GM21423 (cell line): ENCODE data around the gene FAR1.
"Not testable (repeated sequence)": the region's sequence is repeated elsewhere in the genome, so short reads cannot be mapped to it uniquely, and the experiment has no call there.

Experiments used
- ATAC-seq: cut with Tn5 transposase; IDR thresholded peaks from one replicate; pipeline ENCODE4 v1.9.1; 2021; ENCODE audit warnings: mild to moderate bottlenecking, moderate library complexity; ENCODE audit not compliant: unreplicated experiment

Gene FAR1

DNA sequence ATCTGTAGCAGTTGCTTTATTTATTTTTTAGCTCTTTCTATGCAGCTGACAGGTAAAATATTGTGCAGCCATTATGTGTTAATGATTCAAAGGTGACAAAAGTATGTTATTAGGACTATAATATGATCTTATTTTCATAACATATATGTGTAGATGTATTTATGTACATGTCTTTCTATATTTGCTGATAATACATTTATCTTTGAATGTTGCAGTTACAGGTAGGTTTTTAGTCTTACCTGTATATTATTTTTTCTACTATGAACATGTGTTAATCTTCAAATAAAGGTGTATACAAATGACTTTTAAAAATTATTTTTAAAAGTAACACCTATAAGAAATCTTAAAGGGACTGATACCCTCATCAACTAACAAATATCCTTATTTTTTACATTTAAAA, 33.6 kb downstream of the FAR1 start:
- ATAC-seq = no peak

DNA sequence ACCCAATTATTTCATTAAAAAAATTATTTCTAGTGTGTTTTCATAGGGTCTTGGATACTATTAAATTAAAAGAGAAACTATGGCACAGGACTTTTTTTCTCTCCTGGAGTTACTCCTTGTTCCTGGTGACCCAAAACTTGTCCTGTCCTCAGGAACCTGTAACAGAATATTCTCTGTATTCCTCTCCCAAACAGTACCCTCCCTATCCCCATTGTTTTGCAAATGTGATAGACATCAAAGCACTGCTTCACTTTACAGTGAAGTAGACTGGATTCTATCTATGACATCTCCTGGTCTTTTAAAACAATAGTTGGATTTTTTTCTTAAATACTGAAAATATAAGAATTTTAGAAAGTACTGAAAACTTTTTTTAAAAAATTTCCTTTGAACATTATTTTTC, 37.2 kb downstream of the FAR1 start:
- ATAC-seq = no peak

DNA sequence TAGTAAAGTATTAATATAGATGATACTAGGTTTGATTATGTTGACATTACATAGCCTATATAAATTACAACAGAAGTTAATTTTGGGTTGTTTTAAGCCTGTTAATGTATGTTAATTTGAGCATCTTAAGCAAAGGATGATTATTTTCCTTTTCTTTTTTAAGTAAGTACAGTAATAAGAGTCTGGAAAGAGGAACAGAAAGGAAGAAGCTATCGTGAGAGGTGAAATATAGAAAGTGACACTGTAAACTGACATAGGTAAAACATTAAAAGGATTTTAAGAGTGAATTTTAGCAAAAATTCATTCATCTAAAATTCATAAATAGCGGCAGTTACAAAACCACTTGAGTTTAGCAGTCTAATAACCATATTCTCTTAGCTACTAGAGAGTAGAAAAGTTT, 45.5 kb downstream of the FAR1 start:
- ATAC-seq = peak; percentile 48

GRCh38 chr11:13717331-13717730, 48.9 kb downstream of the FAR1 start:
- no peak for ATAC-seq

DNA sequence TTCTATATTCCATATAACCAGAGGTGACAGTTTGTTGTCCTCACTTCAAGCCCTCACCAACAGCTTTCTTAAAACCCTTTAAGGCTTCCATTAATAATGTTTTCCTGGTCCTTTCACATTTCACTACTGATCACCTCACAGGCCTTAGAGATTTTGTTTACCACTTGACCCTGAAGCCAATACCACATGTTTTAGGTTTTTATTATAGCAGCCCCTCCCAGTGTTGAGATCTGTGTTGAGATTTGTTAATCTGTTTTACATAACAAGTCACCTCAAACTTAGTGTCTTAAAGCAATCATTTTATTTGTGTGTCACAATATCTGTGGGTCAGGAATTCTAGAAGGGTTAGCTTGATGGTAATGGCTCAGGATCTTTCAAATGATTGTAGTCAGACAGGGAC, 49.9 kb downstream of the FAR1 start:
- no peak for ATAC-seq

DNA sequence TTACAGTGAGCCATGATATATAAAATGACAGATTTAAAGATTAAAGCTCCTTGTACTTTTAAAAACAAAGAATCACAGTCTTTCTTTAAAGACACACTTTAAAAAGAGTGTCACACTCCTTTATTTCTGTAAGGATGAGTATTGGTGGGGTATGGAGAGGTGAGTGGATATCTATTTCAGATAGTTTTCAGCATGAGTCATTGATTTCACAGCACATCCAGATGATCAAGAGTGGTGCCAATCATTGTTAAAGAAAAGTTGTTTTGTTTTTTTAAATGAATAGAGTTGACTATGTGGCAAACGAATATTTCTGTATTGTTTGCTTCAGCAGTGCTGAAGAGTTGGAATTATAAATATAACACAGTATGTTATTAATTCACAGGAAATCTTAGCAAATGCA, 52.5 kb downstream of the FAR1 start:
- no peak for ATAC-seq

- ATAC-seq = no peak
These were observed 53.3 kb downstream of the FAR1 start for GRCh38 chr11:13721760-13722159.

GRCh38 chr11:13726456-13726855, 58.0 kb downstream of the FAR1 start:
- ATAC-seq = no peak

DNA sequence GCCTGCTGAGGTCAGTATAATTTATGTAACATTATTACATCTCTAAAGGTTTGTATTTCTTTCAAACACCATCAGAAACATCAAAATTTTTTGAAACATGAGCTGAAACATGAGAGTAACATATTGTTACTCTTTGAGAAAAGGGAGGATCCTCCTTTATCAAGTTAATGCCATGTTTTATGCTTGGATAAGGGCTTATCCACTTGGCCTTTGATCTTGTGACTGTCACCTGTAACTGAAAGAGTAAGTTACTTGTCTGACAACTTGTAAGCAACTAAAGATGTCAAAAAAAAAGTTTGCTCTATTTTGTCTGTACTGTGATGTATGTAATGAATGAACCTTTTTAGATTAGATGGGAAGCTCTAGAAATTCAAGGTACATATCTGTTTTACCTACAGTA, 59.6 kb downstream of the FAR1 start:
- no peak for ATAC-seq

DNA sequence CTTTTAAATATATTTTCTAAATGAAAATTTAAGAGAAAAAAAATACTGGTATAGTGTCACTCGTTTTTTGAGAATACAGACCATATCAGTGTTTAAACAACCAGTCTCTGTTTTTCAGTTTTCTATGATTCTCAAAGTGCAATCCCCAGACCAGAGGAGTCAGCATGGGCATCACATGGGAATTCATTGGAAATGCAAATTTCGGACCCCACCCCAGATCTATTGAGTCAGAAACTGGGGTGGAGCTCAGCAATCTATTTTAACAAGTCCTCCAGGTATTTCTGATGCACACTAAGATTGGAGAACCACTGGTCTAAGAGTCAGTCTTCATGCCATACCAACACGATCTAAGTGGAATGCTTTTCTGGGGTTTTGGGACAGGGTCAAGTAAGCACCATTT, 66.1 kb downstream of the FAR1 start:
- ATAC-seq = no peak

- no peak for ATAC-seq
These were observed 76.7 kb downstream of the FAR1 start for GRCh38 chr11:13745165-13745564.

DNA sequence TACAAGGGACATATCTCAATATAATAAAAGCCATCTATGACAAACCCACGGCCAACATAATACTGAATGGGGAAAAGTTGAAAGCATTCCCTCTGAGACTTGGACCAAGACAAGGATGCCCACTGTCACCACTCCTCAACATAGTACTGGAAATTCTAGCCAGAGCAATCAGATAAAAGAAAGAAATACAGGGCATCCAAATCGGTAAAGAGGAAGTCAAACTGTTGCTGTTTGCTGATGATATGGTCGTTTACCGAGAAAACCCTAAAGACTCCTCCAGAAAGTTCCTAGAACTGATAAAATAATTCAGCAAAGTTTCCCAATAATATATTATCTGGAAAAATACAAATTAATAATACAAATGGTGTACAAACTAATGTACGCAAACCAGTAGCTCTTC, 84.8 kb downstream of the FAR1 start:
- ATAC-seq = not testable (repeated sequence)

DNA sequence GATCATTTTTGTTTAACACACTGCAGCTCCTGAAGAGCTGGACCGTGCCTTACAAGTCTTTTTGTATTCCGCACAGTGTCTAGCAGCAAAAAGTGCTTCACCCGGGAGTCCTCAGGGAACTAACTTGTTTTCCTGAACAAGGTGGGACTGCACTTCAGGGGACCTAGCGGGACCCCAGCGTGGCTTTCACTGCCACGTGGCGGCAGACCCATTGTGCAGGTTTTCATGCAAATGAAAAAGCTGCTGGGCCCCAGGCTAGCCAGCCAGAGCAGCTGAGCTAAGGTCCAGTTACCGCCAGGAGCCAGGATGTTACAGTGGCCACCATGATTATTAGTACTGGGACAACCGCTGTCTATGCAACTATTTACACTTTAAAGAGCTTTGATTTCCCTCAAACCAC, 90.6 kb downstream of the FAR1 start:
- no peak for ATAC-seq

DNA sequence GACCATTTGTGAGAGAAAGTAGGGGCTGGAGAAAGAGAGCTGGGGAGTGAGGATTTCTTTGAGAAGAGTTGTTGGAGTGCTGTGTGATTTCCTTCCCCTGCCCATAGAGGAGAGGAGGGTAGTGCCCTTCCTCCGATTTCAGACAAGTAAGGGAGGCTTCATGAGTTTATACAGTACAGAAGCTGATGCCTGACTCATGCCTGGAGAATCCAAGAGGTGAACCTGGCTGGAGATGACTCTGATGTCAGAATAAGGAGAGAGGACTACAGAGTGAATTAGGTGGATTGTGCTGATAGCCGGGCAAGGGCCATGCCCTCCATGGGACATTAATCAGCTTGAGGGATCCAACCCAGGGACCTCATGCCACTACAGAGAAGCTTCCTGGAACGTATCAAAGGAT, 91.6 kb downstream of the FAR1 start:
- no peak for ATAC-seq

GRCh38 chr11:13761250-13761649, 92.8 kb downstream of the FAR1 start:
- ATAC-seq = no peak

DNA sequence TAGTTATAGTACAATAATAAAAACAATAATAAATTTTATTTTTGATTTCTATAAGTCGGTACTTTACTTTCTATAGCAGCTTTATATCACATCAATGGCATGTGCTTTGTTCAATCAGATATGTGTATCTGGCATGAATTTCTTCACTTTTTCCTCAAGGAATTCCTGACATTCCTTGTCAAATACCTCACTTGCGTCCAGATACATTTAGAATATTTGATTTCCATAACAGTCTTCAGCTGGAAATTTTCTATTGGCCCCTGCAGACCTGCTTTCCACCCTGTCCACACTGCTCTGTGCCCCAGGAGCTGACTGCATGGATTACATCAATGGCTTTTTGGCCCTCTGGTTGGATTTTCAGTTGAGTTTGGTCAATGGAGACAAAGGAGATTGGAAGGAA, 93.2 kb downstream of the FAR1 start:
- no peak for ATAC-seq

GRCh38 chr11:13762718-13763117, 94.2 kb downstream of the FAR1 start:
- ATAC-seq = no peak

DNA sequence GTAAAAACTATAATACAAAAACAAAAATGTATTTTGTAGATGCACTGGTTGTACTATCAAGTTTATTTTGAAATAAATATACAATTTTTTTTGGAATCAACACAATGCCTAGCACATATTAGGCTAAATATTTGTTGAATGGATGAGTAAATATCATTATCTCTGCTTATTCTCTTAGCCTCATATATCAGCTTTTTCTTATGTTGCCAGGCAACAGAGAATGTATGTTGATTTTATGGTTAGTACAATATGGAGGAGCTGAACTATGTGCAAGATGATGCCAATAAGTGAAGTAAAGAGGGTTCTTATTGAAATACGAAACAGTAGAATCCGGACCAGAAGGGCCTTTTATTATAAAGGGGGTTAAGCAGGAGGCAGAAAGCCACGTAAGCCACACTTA, 94.9 kb downstream of the FAR1 start:
- ATAC-seq = no peak

DNA sequence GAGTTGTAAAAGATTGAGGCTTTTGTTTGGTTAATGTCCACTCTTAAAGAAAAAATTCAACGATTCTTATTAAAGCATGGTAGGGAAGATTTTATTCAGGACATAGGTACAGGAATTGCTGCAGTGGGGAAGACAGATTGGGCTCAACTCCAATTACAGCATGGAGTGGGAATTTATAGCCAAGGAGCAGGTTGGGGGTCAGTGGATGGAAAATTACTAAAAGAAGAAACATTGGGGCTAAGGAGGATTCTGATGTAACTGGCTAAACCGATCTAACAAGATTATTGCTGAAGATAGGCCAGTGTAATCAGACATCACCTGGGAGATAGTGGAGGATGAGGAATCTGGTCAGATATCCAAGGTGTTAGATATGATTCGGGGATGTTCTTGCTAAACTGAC, 97.4 kb downstream of the FAR1 start:
- ATAC-seq = no peak

DNA sequence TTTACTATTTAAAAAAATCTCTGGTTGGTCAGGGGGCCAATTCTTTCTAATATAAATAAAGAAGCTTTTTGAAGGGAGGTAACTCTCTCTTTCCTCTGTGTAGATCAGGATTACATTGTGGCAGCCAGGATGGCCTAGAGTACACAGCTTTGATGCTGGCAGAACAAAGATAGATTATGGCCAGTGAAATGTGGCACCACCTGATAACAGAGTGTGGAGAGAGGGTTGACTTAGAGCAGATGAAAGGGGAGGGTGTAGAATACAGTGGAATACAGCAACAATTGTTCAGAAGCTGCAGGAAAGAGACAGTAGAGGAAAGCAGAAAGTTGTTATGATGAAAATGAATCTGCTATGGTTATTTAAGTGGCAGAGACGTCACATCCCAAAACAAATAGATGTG, 99.0 kb downstream of the FAR1 start:
- no peak for ATAC-seq

DNA sequence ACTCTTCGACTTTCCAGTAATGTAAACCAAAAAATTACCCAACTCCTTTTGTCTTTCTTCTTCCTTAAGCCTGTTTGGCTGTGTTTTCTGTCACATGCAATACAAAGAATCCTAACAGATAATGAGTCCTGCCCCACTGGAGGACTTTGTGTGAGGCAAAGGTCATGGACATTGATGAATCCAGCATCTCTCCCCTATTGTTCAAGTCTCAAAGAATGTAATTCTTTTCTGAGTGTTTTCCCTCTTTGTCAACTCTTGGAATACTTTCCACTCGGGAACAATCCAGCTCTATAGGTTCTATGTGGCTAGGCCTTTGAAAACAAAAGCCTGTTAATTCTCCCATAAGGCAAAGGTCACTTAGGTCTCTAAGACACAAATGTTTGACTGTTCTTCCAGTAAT, 100.7 kb downstream of the FAR1 start:
- ATAC-seq = no peak

GRCh38 chr11:13771151-13771550, 102.7 kb downstream of the FAR1 start:
- ATAC-seq = no peak

DNA sequence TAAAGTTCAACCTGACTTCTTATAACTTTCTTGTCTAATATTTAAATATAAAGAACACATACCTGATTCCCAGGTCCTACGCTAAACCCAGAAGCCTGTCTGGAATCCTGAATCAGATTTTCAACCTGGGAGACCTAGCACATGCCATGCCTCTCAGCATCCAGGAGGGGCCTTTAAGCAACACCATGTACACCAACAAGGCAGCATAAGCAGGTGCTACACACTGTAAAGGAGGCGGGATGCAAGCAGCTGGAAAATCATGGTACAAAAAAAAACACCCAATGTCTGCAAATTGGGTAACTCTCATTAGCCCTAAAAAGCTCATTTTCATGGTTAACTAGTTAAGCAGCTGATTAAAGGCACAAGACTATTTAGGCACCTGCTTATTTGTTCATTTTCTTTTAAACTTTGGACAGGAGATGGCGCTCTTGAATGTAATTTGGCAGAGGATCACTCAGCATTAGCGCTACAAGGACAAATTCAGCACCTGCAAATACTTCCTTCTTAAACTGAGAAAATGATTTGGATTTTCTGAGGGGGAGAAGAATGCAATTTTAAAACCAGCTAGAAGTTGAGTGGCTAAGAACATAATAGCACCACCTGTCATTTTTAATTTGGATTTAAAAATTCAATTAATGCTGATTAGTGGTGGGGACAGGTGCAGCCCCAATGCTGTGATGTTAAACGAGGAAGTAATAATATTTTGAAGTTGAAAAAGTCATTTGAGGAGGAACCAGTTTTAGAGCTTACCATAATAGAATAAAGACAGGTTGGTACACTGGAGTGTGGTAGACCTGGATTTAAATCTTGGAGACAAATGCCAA, 104.0 kb downstream of the FAR1 start:
- no peak for ATAC-seq
